Measurements from ENCODE around the gene NCBP1. TPM values are rescaled to one million over a fixed set of nuclear protein-coding genes. Genes with fewer than 3 reads are reported as not detected.

The NCBP1 gene
- total RNA-seq = 46.9 TPM

GRCh38 chr9:97632985-97633858, at the start of gene NCBP1, which contains the start of gene TSTD2:
Gene NCBP1 (plus strand): TSS chr9:97633821. CDS start chr9:97633882, 61 bp downstream.
Gene TSTD2 (minus strand): TSS chr9:97633368. CDS start chr9:97627562, 5,806 bp downstream.

GRCh38 chr9:97696803-97697601, 63.4 kb downstream of the NCBP1 start, which contains the start of gene XPA:
Gene XPA (minus strand): TSS chr9:97697340. CDS start chr9:97697292, 48 bp downstream.

Other genes starting within 250 kb of the NCBP1 start
- gene TDRD7, start 221.7 kb upstream of the NCBP1 start, total RNA-seq = 108 TPM
- 13.4 TPM for gene TMOD1, start 132.2 kb upstream of the NCBP1 start, total RNA-seq
- gene TSTD2, start 453 bp upstream of the NCBP1 start, total RNA-seq = 38.9 TPM
- gene XPA, start 63.5 kb downstream of the NCBP1 start, total RNA-seq = 26.7 TPM
- gene FOXE1, start 219.4 kb downstream of the NCBP1 start, total RNA-seq = not detected

All from camera-type eye (tissue), 1 donor.